H1 (cell line): Measurements from ENCODE around the gene VPS13D. TPM values are rescaled to one million over a fixed set of nuclear protein-coding genes. Genes with fewer than 3 reads are reported as not detected.

Experiments used
- CTCF ChIA-PET: fragments of 300-600 bp; sonication (Branson Sonifier 250); formaldehyde crosslinking; loops from one replicate; lab custom pipeline; 2021; ENCODE audit not compliant: partially characterized antibody; lab: Charles Lee
- POLR2A ChIA-PET: fragments of 300-600 bp; sonication (Branson Sonifier 250); formaldehyde crosslinking; loops from one replicate; lab custom pipeline; 2021; ENCODE audit warnings: inconsistent platforms; ENCODE audit not compliant: partially characterized antibody; lab: Charles Lee
- DNase-seq, 2 experiments: peaks; one replicate each; pipeline versions ENCODE4 v3.0.0 to v3.0.0-alpha.2; 2010 to 2022; ENCODE audit warnings: low spot score in 2 of 2, low read depth in 1 of 2, mixed read lengths in 1 of 2
- FAIRE-seq: peaks from 2 replicates; lab custom pipeline; 2011; peaks lifted over from hg19 to GRCh38; lab: Jason Lieb, UNC
- H2AFZ ChIP-seq: 2 replicates; pipeline ENCODE4 v1.8.1; 2012; ENCODE audit warnings: low read length, inconsistent platforms
- H2AK5ac ChIP-seq: 2 replicates; pipeline ENCODE4 v1.6.1; 2013; ENCODE audit warnings: low read depth, low read length
- H2BK120ac ChIP-seq: replicated peaks from 2 replicates; pipeline ENCODE3; 2013; ENCODE audit warnings: low read depth, low read length, inconsistent platforms
- H2BK12ac ChIP-seq: 2 replicates; pipeline ENCODE4 v1.6.1; 2013; ENCODE audit warnings: low read depth, low read length
- H2BK15ac ChIP-seq: 2 replicates; pipeline ENCODE4 v1.6.1; 2013; ENCODE audit warnings: low read length
- H2BK20ac ChIP-seq: 2 replicates; pipeline ENCODE4 v1.6.1; 2013; ENCODE audit warnings: low read length
- H2BK5ac ChIP-seq: 2 replicates; pipeline ENCODE4 v1.6.1; 2013; ENCODE audit warnings: low read depth, low read length
- H3K14ac ChIP-seq: 2 replicates; pipeline ENCODE4 v1.6.1; 2013; ENCODE audit warnings: inconsistent platforms; ENCODE audit not compliant: insufficient read length
- H3K18ac ChIP-seq: 2 replicates; pipeline ENCODE4 v1.6.1; 2013; ENCODE audit warnings: low read length; ENCODE audit errors: extremely low read depth
- H3K23ac ChIP-seq: 2 replicates; pipeline ENCODE4 v1.6.1; 2013; ENCODE audit warnings: inconsistent platforms; ENCODE audit not compliant: insufficient read length
- H3K23me2 ChIP-seq: 2 replicates; pipeline ENCODE4 v1.6.1; 2013; ENCODE audit warnings: low read depth, low read length
- H3K27ac ChIP-seq: 2 replicates; pipeline ENCODE4 v1.6.1; 2011; ENCODE audit warnings: low read depth, low read length, inconsistent platforms
- H3K27me3 ChIP-seq, 4 experiments: replicated peaks in 1 of 4; 1 replicate in 1 of 4; 2 replicates in 3 of 4; pipeline versions ENCODE4 v1.6.1 to v1.8.1; 2011 to 2013; ENCODE audit warnings: low read length in 3 of 4, mild to moderate bottlenecking in 3 of 4, inconsistent platforms in 2 of 4, mixed read lengths in 2 of 4, moderate library complexity in 1 of 4; ENCODE audit not compliant: control insufficient read depth in 3 of 4, insufficient read depth in 3 of 4; ENCODE audit errors: extremely low read depth in 1 of 4
- H3K36me3 ChIP-seq, 4 experiments: 2 replicates each; pipeline versions ENCODE4 v1.6.1 to v1.8.1; 2011 to 2013; ENCODE audit warnings: mild to moderate bottlenecking in 4 of 4, low read length in 3 of 4, moderate library complexity in 2 of 4, control low read depth in 1 of 4, inconsistent platforms in 1 of 4; ENCODE audit not compliant: insufficient read depth in 4 of 4, control insufficient read depth in 2 of 4
- H3K4ac ChIP-seq: replicated peaks from 2 replicates; pipeline ENCODE3; 2013; ENCODE audit warnings: low read length, low read depth, mixed read lengths, inconsistent platforms; ENCODE audit not compliant: insufficient read length
- H3K4me1 ChIP-seq, 4 experiments: replicated peaks in 1 of 4; 1 replicate in 1 of 4; 2 replicates in 3 of 4; pipeline versions ENCODE4 v1.6.1 to v1.8.1; 2011 to 2013; ENCODE audit warnings: low read length in 3 of 4, inconsistent platforms in 2 of 4, mixed read lengths in 1 of 4; ENCODE audit not compliant: insufficient read depth in 4 of 4, control insufficient read depth in 3 of 4
- H3K4me2 ChIP-seq, 2 experiments: 2 replicates each; pipeline versions ENCODE4 v1.6.1 to v1.8.1; 2011 to 2013; ENCODE audit warnings: low read depth in 2 of 2, low read length in 2 of 2, control low read depth in 1 of 2, inconsistent platforms in 1 of 2, mild to moderate bottlenecking in 1 of 2; ENCODE audit not compliant: insufficient read depth in 1 of 2
- H3K4me3 ChIP-seq, 4 experiments: fragments of 200-600, 300-600 bp in 1 of 4; sonication (generic), shearing (Covaris generic), sonication (Bioruptor Twin) in 1 of 4; 2 replicates each; pipeline versions ENCODE4 v1.5.1 to v1.8.1; 2011 to 2016; ENCODE audit warnings: low read length in 4 of 4, low read depth in 3 of 4, control low read depth in 2 of 4, inconsistent platforms in 2 of 4, mild to moderate bottlenecking in 2 of 4, mixed read lengths in 1 of 4, moderate library complexity in 1 of 4; ENCODE audit not compliant: insufficient read depth in 2 of 4; ENCODE audit errors: extremely low read depth in 1 of 4
- H3K56ac ChIP-seq: replicated peaks from 2 replicates; pipeline ENCODE3; 2013; ENCODE audit warnings: low read depth, mild to moderate bottlenecking, mixed read lengths, low read length, inconsistent platforms; ENCODE audit not compliant: insufficient read length
- H3K79me1 ChIP-seq: 2 replicates; pipeline ENCODE4 v1.6.1; 2013; ENCODE audit warnings: low read depth, low read length, control low read depth
- H3K79me2 ChIP-seq, 2 experiments: 2 replicates each; pipeline versions ENCODE4 v1.6.1 to v1.8.1; 2012 to 2013; ENCODE audit warnings: low read length in 2 of 2, mild to moderate bottlenecking in 2 of 2, inconsistent platforms in 1 of 2; ENCODE audit not compliant: insufficient read depth in 2 of 2, control insufficient read depth in 1 of 2
- H3K9ac ChIP-seq, 4 experiments: replicated peaks in 1 of 4; 1 replicate in 1 of 4; 2 replicates in 3 of 4; pipeline versions ENCODE4 v1.6.1 to v1.8.1; 2011 to 2013; ENCODE audit warnings: low read depth in 3 of 4, low read length in 3 of 4, control low read depth in 2 of 4, mild to moderate bottlenecking in 2 of 4, moderate library complexity in 2 of 4, inconsistent platforms in 1 of 4; ENCODE audit errors: extremely low read depth in 1 of 4
- H3K9me3 ChIP-seq, 2 experiments: 2 replicates each; pipeline versions ENCODE4 v1.6.1 to v1.8.1; 2012 to 2013; ENCODE audit warnings: mild to moderate bottlenecking in 2 of 2, moderate library complexity in 2 of 2, control low read depth in 1 of 2, inconsistent platforms in 1 of 2, low read depth in 1 of 2, low read length in 1 of 2, mixed read lengths in 1 of 2; ENCODE audit not compliant: insufficient read depth in 2 of 2
- H4K20me1 ChIP-seq, 2 experiments: replicated peaks in 1 of 2; 2 replicates each; pipeline versions ENCODE3 to v1.8.1; 2011 to 2013; ENCODE audit warnings: inconsistent platforms in 2 of 2, low read length in 2 of 2, mild to moderate bottlenecking in 1 of 2; ENCODE audit not compliant: insufficient read depth in 2 of 2, control insufficient read depth in 1 of 2
- H4K5ac ChIP-seq: 2 replicates; pipeline ENCODE4 v1.6.1; 2013; ENCODE audit warnings: low read length, low read depth, mixed read lengths, inconsistent platforms; ENCODE audit not compliant: insufficient read length
- H4K8ac ChIP-seq: 2 replicates; pipeline ENCODE4 v1.8.0; 2013; ENCODE audit warnings: mild to moderate bottlenecking, moderate library complexity, low read length, inconsistent platforms; ENCODE audit not compliant: insufficient read depth; ENCODE audit errors: extremely low read depth
- H4K91ac ChIP-seq: replicated peaks from 2 replicates; pipeline ENCODE3; 2013; ENCODE audit warnings: low read length, mixed read lengths, inconsistent platforms; ENCODE audit not compliant: insufficient read length
- BCL11A ChIP-seq, 2 experiments: IDR thresholded peaks; one replicate each; pipeline ENCODE4 v1.6.1; 2011; ENCODE audit warnings: low read depth in 2 of 2, low read length in 2 of 2, mild to moderate bottlenecking in 2 of 2
- CBX8 ChIP-seq: fragments of 300-800, 300-1000 bp; sonication (generic); IDR thresholded peaks from 2 replicates; pipeline ENCODE4 v1.7.1; 2016; ENCODE audit warnings: low read depth, low read length, borderline replicate concordance
- EGR1 ChIP-seq: IDR thresholded peaks from 2 replicates; pipeline ENCODE4 v1.6.1; 2011; ENCODE audit warnings: low read depth, low read length, borderline replicate concordance
- EZH2 ChIP-seq: fragments of 200-600 bp; sonication (generic); IDR thresholded peaks from 2 replicates; pipeline ENCODE4 v1.7.1; 2012; ENCODE audit warnings: low read depth, mild to moderate bottlenecking, moderate library complexity, low read length, inconsistent platforms; ENCODE audit not compliant: severe bottlenecking
- FOSL1 ChIP-seq: IDR thresholded peaks from 2 replicates; pipeline ENCODE4 v1.6.1; 2011; ENCODE audit warnings: mild to moderate bottlenecking, low read depth, low read length, moderate library complexity; ENCODE audit not compliant: insufficient read depth
- GTF2F1 ChIP-seq: IDR thresholded peaks from 2 replicates; pipeline ENCODE4 v1.6.1; 2012; ENCODE audit warnings: low read depth, low read length, improper control_type of control experiment, borderline replicate concordance
- KDM4A ChIP-seq: IDR thresholded peaks from one replicate; pipeline ENCODE4 v1.7.1; 2012; ENCODE audit warnings: low read depth, mild to moderate bottlenecking, moderate library complexity, low read length, inconsistent platforms; ENCODE audit not compliant: severe bottlenecking
- KDM5A ChIP-seq: fragments of 200-600 bp; IDR thresholded peaks from 2 replicates; pipeline ENCODE4 v1.7.1; 2012; ENCODE audit warnings: mild to moderate bottlenecking, low read length, inconsistent platforms, mixed read lengths
- SAP30 ChIP-seq: fragments of 300-600 bp; sonication (generic); IDR thresholded peaks from 2 replicates; pipeline ENCODE4 v1.7.1; 2012; ENCODE audit warnings: low read length, moderate library complexity, mild to moderate bottlenecking, inconsistent platforms; ENCODE audit not compliant: insufficient read depth, insufficient replicate concordance
- SIX5 ChIP-seq: IDR thresholded peaks from 2 replicates; pipeline ENCODE4 v1.6.1; 2011; ENCODE audit warnings: mild to moderate bottlenecking, low read depth, low read length
- SP2 ChIP-seq: IDR thresholded peaks from 2 replicates; pipeline ENCODE4 v1.6.1; 2012; ENCODE audit warnings: mild to moderate bottlenecking, low read length, inconsistent platforms
- SP4 ChIP-seq: IDR thresholded peaks from 2 replicates; pipeline ENCODE4 v1.6.1; 2012; ENCODE audit warnings: low read length, inconsistent platforms
- SRF ChIP-seq: IDR thresholded peaks from 2 replicates; pipeline ENCODE4 v1.6.1; 2011; ENCODE audit warnings: mild to moderate bottlenecking, low read depth, low read length, moderate library complexity
- SUZ12 ChIP-seq: fragments of 200-600 bp; sonication (generic); IDR thresholded peaks from 2 replicates; pipeline ENCODE4 v1.6.1; 2012; ENCODE audit warnings: mild to moderate bottlenecking, inconsistent platforms, low read length, moderate library complexity, mixed read lengths
- TAF1 ChIP-seq: IDR thresholded peaks from 2 replicates; pipeline ENCODE4 v1.6.1; 2011; ENCODE audit warnings: mild to moderate bottlenecking, low read depth, low read length
- WGBS, 2 experiments: shearing (Covaris generic) in 1 of 2; methylation state at CpG; one replicate each; pipeline versions ENCODE4 v1.1.6 to v1.1.7; 2013 to 2015; ENCODE audit warnings: low lambda C conversion rate in 2 of 2, mixed read lengths in 2 of 2, inconsistent platforms in 1 of 2, low coverage in 1 of 2, missing lambda C conversion rate in 1 of 2; ENCODE audit not compliant: insufficient replicate concordance in 2 of 2, insufficient coverage in 1 of 2, insufficient read length in 1 of 2; ENCODE audit errors: extremely low coverage in 1 of 2, missing lambda C conversion rate in 1 of 2; 5-methylcytosine and 5-hydroxymethylcytosine counted together
- polyA plus RNA-seq, 7 experiments: library from polyadenylated mRNA; depleted of rRNA in 3 of 7; stranded (reverse) in 5 of 7; unstranded in 2 of 7; fragments of >200 nt in 5 of 7; fragments of 200-250 nt in 2 of 7; gene quantifications; 1 replicate in 5 of 7; 2 replicates in 1 of 7; 4 replicates in 1 of 7; pipeline versions ENCODE4 v1.2.1 to v1.2.3, GENCODE V29; 2011 to 2013; ENCODE audit warnings: missing spikeins in 2 of 7, mixed read lengths in 2 of 7
- total RNA-seq: library from RNA; stranded (reverse); fragmentation: NEBNext Ultra II Directional; extraction: Animal tissue kit (Norgen Biotek cat#: 25700); gene quantifications from 2 replicates; pipeline ENCODE4 v1.2.1, GENCODE V29; 2021

The VPS13D gene
- total and polyA plus RNA-seq, 2 of the 8 experiments (the other 6 are each of a cell fraction or from before 2014, with no cell fraction given): 10.9 to 31.2 TPM

DNA sequence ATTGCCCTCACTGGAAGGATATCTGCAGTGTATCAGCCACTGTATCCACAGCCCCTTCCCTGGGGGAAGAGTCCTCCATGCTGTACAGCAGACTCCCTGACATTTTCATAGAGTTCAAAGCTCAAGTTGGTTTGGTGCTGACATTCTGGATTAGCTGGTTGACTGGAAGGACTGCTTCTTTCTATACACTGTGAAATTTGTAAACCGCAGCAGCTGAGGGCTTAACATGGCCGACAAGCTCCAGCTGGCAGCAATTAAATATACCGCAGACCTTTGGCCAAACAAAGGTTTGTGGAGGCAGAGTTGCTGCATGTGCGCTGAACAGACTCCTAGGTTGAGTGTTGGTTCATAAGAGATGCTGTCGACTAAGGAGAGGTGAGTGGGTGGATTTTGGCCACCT is 261.8 kb downstream of the VPS13D start:
- H4K8ac ChIP-seq: no peak overlapping the region
- H2BK12ac ChIP-seq: no peak overlapping the region
- H2BK120ac ChIP-seq: no peak overlapping the region
- H3K4me3 ChIP-seq: no peak overlapping the region
- H3K4me2 ChIP-seq: no peak overlapping the region
- POLR2A ChIA-PET: no interaction called here
- H3K36me3 ChIP-seq: peaks cover 0 to 19% (median 2%) of the 10 kb centered on the region in 4 experiments; a peak in 2 of 8 replicates
- no peak overlapping the region for H2BK15ac ChIP-seq
- no peak overlapping the region for H3K56ac ChIP-seq
- H3K4me1 ChIP-seq: no peaks in the 10 kb centered on the region
- no peaks in the 10 kb centered on the region for H4K20me1 ChIP-seq
- H3K9ac ChIP-seq: no peak overlapping the region
- no peak overlapping the region for H2BK5ac ChIP-seq
- CTCF ChIA-PET: interaction anchor here (1.6 kb wide), 1 partner anchor 13 kb away, joined by 7 read pairs; no protein-coding TSS in a partner anchor
- no peak overlapping the region for H3K14ac ChIP-seq
- H4K91ac ChIP-seq: no peak overlapping the region
- no peak overlapping the region for H3K27ac ChIP-seq
- peaks cover 21% of the 10 kb centered on the region in 2 experiments for H3K9me3 ChIP-seq
- no peak overlapping the region for H3K23ac ChIP-seq
- 91% methylated on average over 5 of the region's 5 CpGs; no CpG with 5 or more reads in 1 of the 2 experiments for WGBS, 2 experiments
- no peak overlapping the region for H2AK5ac ChIP-seq
- H3K4ac ChIP-seq: no peak overlapping the region
- DNase-seq (no peak), FAIRE-seq (no peak)
- no peaks in the 10 kb centered on the region for H3K79me2 ChIP-seq
- H3K27me3 ChIP-seq: no peaks in the 10 kb centered on the region
- H2BK20ac ChIP-seq: no peak overlapping the region
- H3K79me1 ChIP-seq: no peaks in the 10 kb centered on the region
- H4K5ac ChIP-seq: no peak overlapping the region
- H2AFZ ChIP-seq: no peak overlapping the region
- H3K23me2 ChIP-seq: no peaks in the 10 kb centered on the region
- H3K18ac ChIP-seq: no peak overlapping the region
- no peak for TF ChIP-seq KDM5A
- TF ChIP-seq BCL11A (IDR thresholded peaks at IDR 0.05; ENCODE audit: low read depth in 2 of 2, low read length in 2 of 2): no peak
- no peak for TF ChIP-seq CBX8
- TF ChIP-seq SP2: no peak
- TF ChIP-seq FOSL1: no peak
- TF ChIP-seq SUZ12: no peak
- TF ChIP-seq EZH2: no peak
- no peak for TF ChIP-seq SAP30
- TF ChIP-seq EGR1: no peak
- TF ChIP-seq SRF: no peak
- TF ChIP-seq SIX5: no peak
- no peak for TF ChIP-seq GTF2F1
- TF ChIP-seq KDM4A: no peak
- no peak for TF ChIP-seq TAF1
- no peak for TF ChIP-seq SP4
